AML-193 (cell line): ENCODE measurements around the gene ATP2C1.
"Not testable (repeated sequence)": the region's sequence is repeated elsewhere in the genome, so short reads cannot be mapped to it uniquely, and the experiment has no call there.

ENCODE experiments used
- DNase-seq, 2 experiments: peaks; one replicate each; lab custom pipeline; 2025; lab: John Stamatoyannopoulos, UW

Gene ATP2C1

GRCh38 chr3:130981469-130981868, 87.6 kb downstream of the ATP2C1 start:
- no peak for DNase-seq

- no peak for DNase-seq
Measured at GRCh38 chr3:130990282-130990681, 96.4 kb downstream of the ATP2C1 start.

- DNase-seq, result no peak
Measured at GRCh38 chr3:130991126-130991525, 97.2 kb downstream of the ATP2C1 start.

- DNase-seq, result no peak
Measured at GRCh38 chr3:130992344-130992743, 98.5 kb downstream of the ATP2C1 start.

- peak; percentile 58 to 67 for DNase-seq
Measured at GRCh38 chr3:130997289-130997688, 103.4 kb downstream of the ATP2C1 start.

GRCh38 chr3:131001071-131001470, 107.2 kb downstream of the ATP2C1 start:
- DNase-seq, result no peak

GRCh38 chr3:131004603-131005002, 110.7 kb downstream of the ATP2C1 start:
- DNase-seq, result no peak

GRCh38 chr3:131007256-131007655, 113.4 kb downstream of the ATP2C1 start:
- DNase-seq, result no peak

- no peak for DNase-seq
Measured at GRCh38 chr3:131007782-131008181, 113.9 kb downstream of the ATP2C1 start.

GRCh38 chr3:131008326-131008725, 114.4 kb downstream of the ATP2C1 start:
- no peak for DNase-seq

- no peak for DNase-seq
Measured at GRCh38 chr3:131009698-131010097, 115.8 kb downstream of the ATP2C1 start.

- DNase-seq, result no peak
Measured at GRCh38 chr3:131018970-131019369, 125.1 kb downstream of the ATP2C1 start.

GRCh38 chr3:131020122-131020693, 126.3 kb downstream of the ATP2C1 start:
- peak; percentile 94 to 95 for DNase-seq

- DNase-seq, result no peak
Measured at GRCh38 chr3:131025539-131025938, 131.7 kb downstream of the ATP2C1 start.

- peak; percentile 94 to 96 for DNase-seq
Measured at GRCh38 chr3:131026321-131027151, 132.7 kb downstream of the ATP2C1 start, which contains the start of the genes ASTE1 and NEK11. Gene ASTE1, minus strand, starts transcription at chr3:131026825. Its CDS starts 1,519 bp downstream, at chr3:131025306. Gene NEK11, plus strand, starts transcription at chr3:131026877. Its CDS starts 2,832 bp downstream, at chr3:131029709.

- DNase-seq, result no peak
Measured at GRCh38 chr3:131028844-131029243, 135.0 kb downstream of the ATP2C1 start.

- DNase-seq, result no peak
Measured at GRCh38 chr3:131031660-131032059, 137.8 kb downstream of the ATP2C1 start.

GRCh38 chr3:131033480-131034080, 139.7 kb downstream of the ATP2C1 start:
- DNase-seq, result peak; percentile 74 to 76

- no peak for DNase-seq
Measured at GRCh38 chr3:131036200-131036816, 142.4 kb downstream of the ATP2C1 start.

GRCh38 chr3:131036986-131037385, 143.1 kb downstream of the ATP2C1 start:
- no peak for DNase-seq

GRCh38 chr3:131038326-131038725, 144.4 kb downstream of the ATP2C1 start:
- DNase-seq, result no peak

GRCh38 chr3:131042271-131042985, 148.5 kb downstream of the ATP2C1 start:
- DNase-seq, result not testable (repeated sequence)
